HepG2 (cell line): Measurements from ENCODE around the gene ALKBH4. TPM values are rescaled to one million over a fixed set of nuclear protein-coding genes. Genes with fewer than 3 reads are reported as not detected.

Experiments
- E2F2 ChIP-seq: sonication (generic); formaldehyde crosslinking; IDR thresholded peaks from 2 replicates; pipeline ENCODE4 v1.4.0; 2020; ENCODE audit warnings: missing genetic modification reagents, borderline replicate concordance
- KIAA2018 ChIP-seq: sonication (generic); formaldehyde crosslinking; IDR thresholded peaks from 2 replicates; pipeline ENCODE4 v1.5.0; 2020; ENCODE audit warnings: mild to moderate bottlenecking, missing genetic modification reagents, borderline replicate concordance
- ZBTB40 ChIP-seq, 2 experiments: fragments of 450-650 bp in 1 of 2; sonication (generic) in 1 of 2; formaldehyde crosslinking in 1 of 2; IDR thresholded peaks; 2 replicates each; pipeline versions ENCODE4 v1.6.1 to v1.8.0; 2016 to 2022; ENCODE audit warnings: antibody characterized with exemption in 1 of 2, mild to moderate bottlenecking in 1 of 2, missing genetic modification reagents in 1 of 2
- ZNF276 ChIP-seq: sonication (generic); formaldehyde crosslinking; IDR thresholded peaks from 2 replicates; pipeline ENCODE4 v1.4.0; 2020; ENCODE audit warnings: mild to moderate bottlenecking, low read depth, missing genetic modification reagents
- ZNF678 ChIP-seq: sonication (generic); formaldehyde crosslinking; IDR thresholded peaks from 2 replicates; pipeline ENCODE4 v1.4.0; 2020; ENCODE audit warnings: mild to moderate bottlenecking, missing genetic modification reagents
- polyA plus RNA-seq, 8 experiments: library from polyadenylated mRNA; depleted of rRNA in 3 of 8; stranded (reverse) in 7 of 8; unstranded in 1 of 8; fragments of >200 nt; fragmentation: Illumina TruSeq in 4 of 8; extraction: Trizol in 4 of 8; gene quantifications; 2 replicates each; pipeline versions ENCODE4 v1.2.1 to v1.2.3, GENCODE V29; 2011 to 2016; ENCODE audit warnings: low read depth in 4 of 8, missing spikeins in 1 of 8, mixed read lengths in 1 of 8; ENCODE audit not compliant: insufficient read depth in 1 of 8
- total RNA-seq, 5 experiments: library from RNA; depleted of rRNA; stranded (reverse); fragments of >200 nt; fragmentation: Illumina TruSeq; extraction: Trizol; gene quantifications; 2 replicates each; pipeline ENCODE4 v1.2.3, GENCODE V29; 2016; ENCODE audit warnings: low read depth in 1 of 5

ALKBH4 gene
- total and polyA plus RNA-seq, 2 of the 13 experiments (the other 11 are each of a cell fraction or from before 2014, with no cell fraction given), result 2.6 to 8.8 TPM

GRCh38 chr7:102464577-102465280 lies at the start of gene ALKBH4, which contains the start of gene LRWD1 (continued):
- TF ChIP-seq ZBTB40 (IDR thresholded peaks at IDR 0.05) (no peak), ZBTB40 (CRISPR knock-in tag; IDR thresholded peaks at IDR 0.05) (peak; percentile 70; the same call in 1 of the 2 replicates), ZNF276 (CRISPR knock-in tag) (no peak; the same call in 1 of the 2 replicates), ZNF678 (CRISPR knock-in tag) (no peak), E2F2 (CRISPR knock-in tag) (no peak), KIAA2018 (CRISPR knock-in tag) (no peak)
